NCI-H526 treated with DMSO at 0.1 percent for 48 hours (cell line): ENCODE measurements around the gene RARS1.
"Not testable (repeated sequence)": the region's sequence is repeated elsewhere in the genome, so short reads cannot be mapped to it uniquely, and the experiment has no call there.

Experiments used
- DNase-seq: peaks from one replicate; lab custom pipeline; 2025; lab: John Stamatoyannopoulos, UW

RARS1 gene

GRCh38 chr5:168481330-168481788, 4.9 kb upstream of the RARS1 start:
- no peak for DNase-seq

GRCh38 chr5:168482361-168482760, 3.9 kb upstream of the RARS1 start:
- DNase-seq: no peak

GRCh38 chr5:168489059-168489458, 2.8 kb downstream of the RARS1 start:
- DNase-seq: no peak

- no peak for DNase-seq
Observed at GRCh38 chr5:168494057-168494555, 7.8 kb downstream of the RARS1 start.

- DNase-seq: no peak
Observed at GRCh38 chr5:168502563-168503237, 16.4 kb downstream of the RARS1 start.

- DNase-seq: no peak
Observed at GRCh38 chr5:168513861-168514428, 27.7 kb downstream of the RARS1 start.

- DNase-seq: no peak
Observed at GRCh38 chr5:168525856-168526255, 39.6 kb downstream of the RARS1 start.

GRCh38 chr5:168527756-168528295, 41.6 kb downstream of the RARS1 start:
- no peak for DNase-seq

- no peak for DNase-seq
Observed at GRCh38 chr5:168528521-168529373, 42.5 kb downstream of the RARS1 start, which contains the start of gene FBLL1. TSS of gene FBLL1 (plus strand) at chr5:168529305. CDS start at chr5:168529505, 200 bp downstream.

- no peak for DNase-seq
Observed at GRCh38 chr5:168529374-168530234, 43.3 kb downstream of the RARS1 start.

- no peak for DNase-seq
Observed at GRCh38 chr5:168530621-168531150, 44.4 kb downstream of the RARS1 start.

- DNase-seq: no peak
Observed at GRCh38 chr5:168531191-168531590, 44.9 kb downstream of the RARS1 start.

GRCh38 chr5:168531987-168532864, 46.0 kb downstream of the RARS1 start:
- no peak for DNase-seq

- not testable (repeated sequence) for DNase-seq
Observed at GRCh38 chr5:168534351-168534750, 48.1 kb downstream of the RARS1 start.

- DNase-seq: no peak
Observed at GRCh38 chr5:168537176-168537575, 50.9 kb downstream of the RARS1 start.

GRCh38 chr5:168549554-168549953, 63.3 kb downstream of the RARS1 start:
- DNase-seq: no peak

GRCh38 chr5:168550656-168551055, 64.4 kb downstream of the RARS1 start:
- no peak for DNase-seq

GRCh38 chr5:168552146-168552545, 65.9 kb downstream of the RARS1 start:
- no peak for DNase-seq

- no peak for DNase-seq
Observed at GRCh38 chr5:168553377-168554130, 67.3 kb downstream of the RARS1 start.
